ENCODE results near the gene DCLRE1C.

DNA sequence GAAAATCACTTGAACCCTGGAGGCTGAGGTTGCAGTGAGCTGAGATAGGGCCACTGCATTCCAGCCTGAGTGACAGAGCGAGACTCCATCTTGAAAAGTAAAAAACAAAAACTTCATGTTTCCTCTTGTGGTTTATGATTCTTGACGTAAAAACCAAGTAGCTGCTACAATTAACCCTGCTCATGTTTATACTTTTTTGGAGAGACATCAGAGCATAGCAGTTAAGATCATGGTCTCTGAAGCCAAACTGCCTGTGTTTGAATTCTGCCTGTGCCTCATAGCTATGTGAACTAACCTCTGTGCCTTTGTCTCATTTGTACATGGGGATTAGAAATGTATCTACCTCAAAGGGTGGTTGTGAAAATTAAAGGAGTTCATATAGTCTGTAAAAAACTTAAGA is 48.0 kb downstream of the DCLRE1C start:
- TF ChIP-seq, protein P1, sequence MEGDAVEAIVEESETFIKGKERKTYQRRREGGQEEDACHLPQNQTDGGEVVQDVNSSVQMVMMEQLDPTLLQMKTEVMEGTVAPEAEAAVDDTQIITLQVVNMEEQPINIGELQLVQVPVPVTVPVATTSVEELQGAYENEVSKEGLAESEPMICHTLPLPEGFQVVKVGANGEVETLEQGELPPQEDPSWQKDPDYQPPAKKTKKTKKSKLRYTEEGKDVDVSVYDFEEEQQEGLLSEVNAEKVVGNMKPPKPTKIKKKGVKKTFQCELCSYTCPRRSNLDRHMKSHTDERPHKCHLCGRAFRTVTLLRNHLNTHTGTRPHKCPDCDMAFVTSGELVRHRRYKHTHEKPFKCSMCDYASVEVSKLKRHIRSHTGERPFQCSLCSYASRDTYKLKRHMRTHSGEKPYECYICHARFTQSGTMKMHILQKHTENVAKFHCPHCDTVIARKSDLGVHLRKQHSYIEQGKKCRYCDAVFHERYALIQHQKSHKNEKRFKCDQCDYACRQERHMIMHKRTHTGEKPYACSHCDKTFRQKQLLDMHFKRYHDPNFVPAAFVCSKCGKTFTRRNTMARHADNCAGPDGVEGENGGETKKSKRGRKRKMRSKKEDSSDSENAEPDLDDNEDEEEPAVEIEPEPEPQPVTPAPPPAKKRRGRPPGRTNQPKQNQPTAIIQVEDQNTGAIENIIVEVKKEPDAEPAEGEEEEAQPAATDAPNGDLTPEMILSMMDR (IDR thresholded peaks at IDR 0.05), result no peak
- no peak for TF ChIP-seq POLR2A (IDR thresholded peaks at IDR 0.05)
